Activated CD8-positive, alpha-beta T cell treated with anti-CD3 and anti-CD28 coated beads for 36 hours (primary cell): ENCODE measurements around the gene GKN2. TPM values are rescaled to one million over a fixed set of nuclear protein-coding genes. Genes with fewer than 3 reads are reported as not detected.

Experiments
- ATAC-seq: fragments of 200-7000 bp; cut with Tn5 transposase; one replicate; pipeline ENCODE4 v1.10.0; 2021; ENCODE audit warnings: mild to moderate bottlenecking, moderate library complexity
- CTCF ChIA-PET: fragments of 350-600 bp; sonication (Branson Sonifier 250); formaldehyde crosslinking; loops from one replicate; lab custom pipeline; 2021; ENCODE audit warnings: antibody characterized with exemption; lab: Charles Lee
- POLR2A ChIA-PET: fragments of 350-600 bp; sonication (Branson Sonifier 250); formaldehyde crosslinking; loops from one replicate; lab custom pipeline; 2021; ENCODE audit warnings: antibody characterized with exemption; lab: Charles Lee
- DNase-seq: peaks from one replicate; pipeline ENCODE4 v3.0.0-alpha.2; 2020
- H3K27ac Mint-ChIP-seq: one replicate; pipeline ENCODE4 v1.8.0; 2021; ENCODE audit warnings: mild to moderate bottlenecking, mixed read lengths
- H3K27me3 Mint-ChIP-seq: one replicate; pipeline ENCODE4 v1.8.0; 2021; ENCODE audit warnings: mixed read lengths
- H3K36me3 Mint-ChIP-seq: one replicate; pipeline ENCODE4 v1.8.0; 2021; ENCODE audit warnings: low read depth, mixed read lengths
- H3K4me1 Mint-ChIP-seq: one replicate; pipeline ENCODE4 v1.8.0; 2021; ENCODE audit warnings: low read depth, mixed read lengths
- H3K4me3 Mint-ChIP-seq: one replicate; pipeline ENCODE4 v1.8.0; 2021; ENCODE audit warnings: mild to moderate bottlenecking, moderate library complexity, mixed read lengths
- H3K9me3 Mint-ChIP-seq: one replicate; pipeline ENCODE4 v1.8.0; 2021; ENCODE audit warnings: mixed read lengths
- CTCF ChIP-seq: fragments of 200-600 bp; IDR thresholded peaks from one replicate; pipeline ENCODE4 v1.8.0; 2022; ENCODE audit warnings: antibody characterized with exemption, mild to moderate bottlenecking
- intact Hi-C: fragments of 100-400 bp; cut with micrococcal nuclease; formaldehyde crosslinking; loops from one replicate; pipeline ENCODE4 v1.10.0; 2022
- total RNA-seq, 2 experiments: library from RNA; stranded (reverse); gene quantifications; one replicate each; pipeline ENCODE4 v1.2.3, GENCODE V29; 2021

The GKN2 gene
- total RNA-seq, 2 experiments from 2014 or later: not detected

DNA sequence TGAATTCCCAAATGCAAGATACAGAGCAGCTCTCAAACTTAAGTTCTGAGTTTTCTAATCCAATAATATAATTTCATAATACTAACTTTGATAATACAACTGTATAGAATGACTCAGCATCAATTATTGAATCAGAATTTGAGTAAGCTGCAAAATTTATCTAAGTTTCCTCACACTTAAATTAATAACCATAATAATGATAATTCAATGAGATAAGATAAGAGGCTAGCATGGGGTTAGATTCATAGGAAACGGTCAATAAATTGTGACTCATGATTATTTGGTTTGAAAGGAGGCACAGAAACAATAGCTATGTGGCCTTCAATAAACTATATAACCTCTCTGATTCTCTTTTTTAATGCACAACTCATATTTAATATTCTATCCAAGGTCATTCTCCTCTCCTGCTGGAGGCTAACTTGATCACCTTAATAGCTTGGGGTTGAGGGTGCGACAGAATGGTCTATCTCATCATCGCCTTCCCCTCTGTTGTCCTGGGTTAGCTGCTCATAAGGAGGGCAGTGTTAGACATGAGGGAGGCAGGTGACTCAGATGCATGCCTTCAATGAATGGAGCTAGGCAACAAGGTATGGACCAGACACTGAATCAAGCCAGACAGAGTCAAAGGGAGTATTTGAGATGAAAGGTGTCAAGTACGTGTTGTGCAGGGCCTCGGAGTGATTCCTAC is 45.3 kb downstream of the GKN2 start:
- ATAC-seq: no peak
- no peak for TF ChIP-seq CTCF

GRCh38 chr2:68906716-68907115 is 46.0 kb downstream of the GKN2 start:
- H3K9me3 Mint-ChIP-seq: peaks cover 3% of the 10 kb centered on the region
- intact Hi-C loops: loop anchor here (5.0 kb wide), 2 partner anchors 159 to 439 kb away; partner anchors contain the start of genes APLF and FBXO48
- no peak for TF ChIP-seq CTCF
- no peaks in the 10 kb centered on the region for H3K27me3 Mint-ChIP-seq
- CTCF ChIA-PET: interaction anchor here (1.0 to 5.3 kb wide), 13 partner anchors 19 to 441 kb away, joined by 3 to 60 read pairs (median 14); partner anchors contain the start of genes APLF and FBXO48
- H3K4me3 Mint-ChIP-seq: no peak overlapping the region
- POLR2A ChIA-PET: interaction anchor here (0.9 to 2.1 kb wide), 2 partner anchors 68 to 168 kb away, joined by 3 to 8 read pairs; no protein-coding TSS in a partner anchor
- H3K36me3 Mint-ChIP-seq: no peaks in the 10 kb centered on the region
- peak overlapping the region; percentile 64 for H3K27ac Mint-ChIP-seq
- peaks cover 35% of the 10 kb centered on the region for H3K4me1 Mint-ChIP-seq
- DNase-seq: no peak
- no peak for ATAC-seq

More for the DNA sequence above, 45.3 kb downstream of the GKN2 start:
- intact Hi-C loops: loop anchor here (5.0 kb wide), 2 partner anchors 160 to 440 kb away; partner anchors contain the start of genes APLF and FBXO48
- Mint-ChIP-seq H3K9me3 (peaks cover 1% of the 10 kb centered on the region), H3K4me3 (no peak overlapping the region), H3K4me1 (peaks cover 35% of the 10 kb centered on the region), H3K27ac (peak overlapping the region; percentile 94), H3K27me3 (no peaks in the 10 kb centered on the region), H3K36me3 (no peaks in the 10 kb centered on the region)
- CTCF ChIA-PET: interaction anchor here (0.6 to 5.3 kb wide), 25 partner anchors 8 to 442 kb away, joined by 3 to 60 read pairs (median 6); partner anchors contain the start of genes APLF, ARHGAP25 and FBXO48
- DNase-seq: peak; percentile 21
- POLR2A ChIA-PET: interaction anchor here (0.5 to 3.2 kb wide), 19 partner anchors 8 to 440 kb away, joined by 3 to 18 read pairs (median 4); partner anchors contain the start of genes APLF and FBXO48

DNA sequence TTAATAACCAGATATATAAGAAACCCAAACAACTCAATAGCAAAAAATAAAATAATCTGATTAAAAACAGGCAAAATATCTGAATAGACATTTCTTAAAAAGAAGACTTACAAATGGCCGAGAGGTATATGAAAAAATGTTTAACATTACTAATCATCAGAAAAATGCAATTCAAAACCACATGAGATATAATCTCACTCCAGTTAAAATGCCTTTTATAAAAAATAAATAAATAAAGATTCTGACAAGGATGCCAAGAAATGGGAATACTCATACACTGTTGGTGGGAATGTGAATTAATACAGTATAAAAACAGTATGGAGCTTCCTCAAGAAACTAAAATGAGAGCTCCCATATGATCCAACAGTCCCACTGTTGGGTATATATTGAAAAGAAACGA is 47.6 kb downstream of the GKN2 start:
- H3K27me3 Mint-ChIP-seq: no peaks in the 10 kb centered on the region
- no peak for ATAC-seq
- no peaks in the 10 kb centered on the region for H3K36me3 Mint-ChIP-seq
- intact Hi-C loops: loop anchor here (5.0 kb wide), 2 partner anchors 158 to 438 kb away; partner anchors contain the start of genes APLF and FBXO48
- ChIA-PET POLR2A (no interaction called here), CTCF (interaction anchor here (2.3 kb wide), 1 partner anchor 20 kb away, joined by 8 read pairs; no protein-coding TSS in a partner anchor)
- H3K27ac Mint-ChIP-seq: no peak overlapping the region
- DNase-seq: no peak
- H3K4me1 Mint-ChIP-seq: peaks cover 31% of the 10 kb centered on the region
- no peak for TF ChIP-seq CTCF
- peaks cover 10% of the 10 kb centered on the region for H3K9me3 Mint-ChIP-seq
- no peak overlapping the region for H3K4me3 Mint-ChIP-seq

GRCh38 chr2:68901561-68901960 is 51.1 kb downstream of the GKN2 start:
- ATAC-seq (no peak), DNase-seq (no peak)
- Mint-ChIP-seq H3K4me1 (peaks cover under 1% of the 10 kb centered on the region), H3K27me3 (no peaks in the 10 kb centered on the region), H3K27ac (no peak overlapping the region), H3K9me3 (peaks cover 10% of the 10 kb centered on the region), H3K36me3 (no peaks in the 10 kb centered on the region), H3K4me3 (no peak overlapping the region)
- intact Hi-C loops: no loop called here
- ChIA-PET POLR2A (no interaction called here), CTCF (interaction anchor here (0.7 to 2.2 kb wide), 8 partner anchors 9 to 191 kb away, joined by 3 to 7 read pairs (median 3); no protein-coding TSS in a partner anchor)
- no peak for TF ChIP-seq CTCF

GRCh38 chr2:68901199-68901514 is 51.5 kb downstream of the GKN2 start:
- no peak for TF ChIP-seq CTCF
- CTCF ChIA-PET: interaction anchor here (0.7 to 2.2 kb wide), 6 partner anchors 9 to 190 kb away, joined by 3 to 7 read pairs (median 4); no protein-coding TSS in a partner anchor
- no peak overlapping the region for H3K27ac Mint-ChIP-seq
- no peak overlapping the region for H3K4me3 Mint-ChIP-seq
- no peaks in the 10 kb centered on the region for H3K36me3 Mint-ChIP-seq
- intact Hi-C loops: no loop called here
- DNase-seq: no peak
- H3K9me3 Mint-ChIP-seq: peaks cover 10% of the 10 kb centered on the region
- no peak for ATAC-seq
- H3K4me1 Mint-ChIP-seq: no peaks in the 10 kb centered on the region
- POLR2A ChIA-PET: no interaction called here
- H3K27me3 Mint-ChIP-seq: no peaks in the 10 kb centered on the region
